Left cardiac atrium (tissue), 4 donors: Measurements from ENCODE around the gene ZNF609. TPM values are rescaled to one million over a fixed set of nuclear protein-coding genes. Genes with fewer than 3 reads are reported as not detected.
A peak's percentile ranks its signal among the peaks of the same experiment; 100 is the strongest.

ENCODE experiments used
- ATAC-seq, 2 donors: fragments of 200-7000 bp; cut with Tn5 transposase; one replicate each; pipeline ENCODE4 v1.9.1; 2020; ENCODE audit warnings: mild to moderate bottlenecking in 2 of 2, moderate library complexity in 2 of 2
- DNase-seq: peaks from one replicate; pipeline ENCODE4 v3.0.0-alpha.2; 2020
- intact Hi-C, 2 donors: fragments of 100-400 bp; cut with DNase I; formaldehyde crosslinking; loops; one replicate each; pipeline versions ENCODE4 v1.14.1 to v1.15.1; 2022 to 2023
- total RNA-seq, 2 donors: library from RNA; stranded (reverse); fragmentation: NEBNext Ultra II Directional; extraction: Animal tissue kit (Norgen Biotek cat#: 25700); gene quantifications; one replicate each; pipeline ENCODE4 v1.2.1, GENCODE V29; 2021
- donor health status: DM: no; HTN: yes; CAD: no.
- donor health status: DM: no; HTN: yes; CAD: no; lungs with severe emphysema.
- donor health status: DM: yes; HTN: yes; CAD: no.
- donor health status: Dilated cardiomyopathy.

ZNF609 gene
- total RNA-seq, 2 donors from 2014 or later, result 17.5 to 18.1 TPM

DNA sequence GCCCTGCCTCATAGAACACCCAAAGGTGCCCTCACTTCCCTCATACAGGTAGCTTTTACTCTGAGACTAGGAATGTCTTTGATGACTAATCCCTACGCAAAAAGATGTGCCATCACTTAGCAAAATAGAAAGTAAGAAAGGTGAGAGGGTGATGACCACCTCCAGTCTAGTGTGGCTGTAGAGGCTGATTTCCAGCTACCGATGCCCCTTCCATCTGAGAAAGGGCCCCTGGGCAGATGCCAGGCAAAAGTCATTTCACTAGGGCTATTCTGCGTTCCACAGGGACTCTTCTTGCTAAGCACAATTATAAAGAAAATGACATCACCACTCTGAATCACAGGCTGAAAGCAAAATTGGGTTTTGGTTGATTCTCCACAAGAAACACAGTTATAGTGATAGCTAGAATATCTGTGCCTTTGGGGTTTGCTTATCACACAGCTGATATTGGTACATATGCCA, 237.6 kb downstream of the ZNF609 start:
- ATAC-seq, result no peak
- no peak for DNase-seq
- intact Hi-C loops, result no loop called here

DNA sequence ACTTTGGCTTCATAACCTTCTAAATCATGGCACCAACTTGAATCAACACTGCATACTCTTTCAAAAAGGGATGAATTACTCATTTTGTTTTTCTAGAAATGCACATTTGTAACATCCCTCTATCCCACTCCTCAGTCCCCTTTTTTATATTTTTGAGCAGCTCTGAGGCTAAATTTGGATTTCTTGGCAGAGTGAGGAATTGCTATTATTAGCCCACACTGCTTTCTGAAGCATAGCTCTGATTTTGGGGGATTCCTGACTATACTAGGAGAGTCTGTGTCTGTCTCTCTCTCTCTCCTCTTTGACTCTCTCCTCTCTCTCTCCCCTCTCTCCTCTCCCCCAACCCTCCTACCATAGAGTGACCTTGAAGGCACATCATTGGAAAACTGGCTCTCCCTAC, 238.4 kb downstream of the ZNF609 start:
- DNase-seq (no peak), ATAC-seq (no peak)
- intact Hi-C loops, result no loop called here

DNA sequence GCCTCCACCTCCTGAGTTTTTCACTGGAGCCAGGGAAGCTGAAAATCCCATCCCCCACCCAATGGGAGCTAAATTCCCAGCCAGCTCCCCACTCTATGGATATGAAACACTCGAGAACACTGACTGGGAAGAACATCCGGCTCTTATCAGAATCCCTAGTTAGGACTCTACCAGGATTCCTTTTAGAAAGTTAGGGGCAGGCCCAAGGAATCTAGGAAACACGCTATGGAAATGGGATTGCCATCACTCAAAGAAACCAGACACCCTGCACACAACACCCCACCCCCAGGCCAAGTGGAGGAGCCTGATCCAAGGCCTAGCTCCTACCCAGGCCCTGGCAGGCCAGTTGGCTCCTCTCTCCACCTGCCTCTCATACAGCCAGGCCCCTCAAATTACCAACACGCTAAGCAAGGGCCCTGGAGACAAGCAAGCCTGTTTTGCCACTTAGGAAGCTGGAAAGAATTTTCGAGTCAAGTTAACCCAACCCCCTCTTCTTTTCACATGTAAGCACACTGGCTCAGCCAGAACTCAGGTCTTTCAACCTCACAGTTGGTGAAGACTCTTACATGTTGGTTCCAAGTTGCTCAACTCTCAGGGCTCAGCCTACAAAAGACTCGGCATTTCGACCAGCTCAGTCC, 239.5 kb downstream of the ZNF609 start:
- DNase-seq, result peak; percentile 62
- intact Hi-C loops, result no loop called here
- ATAC-seq, result peak; percentile 37 to 42

DNA sequence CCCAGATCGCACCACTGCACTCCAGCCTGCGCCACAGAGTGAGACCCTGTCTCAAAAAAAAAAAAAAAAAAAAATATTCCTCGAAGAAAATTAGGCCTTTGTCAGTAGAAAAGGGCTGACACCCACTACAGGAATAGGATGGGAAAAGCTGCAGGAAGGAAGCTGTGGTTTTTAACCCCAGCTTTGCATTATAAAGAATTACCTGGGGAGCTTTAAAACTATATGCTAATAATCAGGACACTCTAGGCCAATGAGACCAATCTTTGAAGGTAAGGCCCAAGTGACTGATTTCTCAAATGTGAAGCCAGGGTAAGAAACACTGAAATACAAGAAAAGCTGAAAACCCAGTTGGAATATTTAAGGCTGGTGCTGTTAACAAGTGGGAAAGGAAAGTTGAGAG, 240.7 kb downstream of the ZNF609 start:
- ATAC-seq, result no peak
- intact Hi-C loops, result no loop called here

GRCh38 chr15:64701482-64702184, 241.3 kb downstream of the ZNF609 start:
- intact Hi-C loops, result no loop called here
- DNase-seq, result no peak
- ATAC-seq, result no peak

More for the DNA sequence above, 240.7 kb downstream of the ZNF609 start:
- DNase-seq, result no peak

DNA sequence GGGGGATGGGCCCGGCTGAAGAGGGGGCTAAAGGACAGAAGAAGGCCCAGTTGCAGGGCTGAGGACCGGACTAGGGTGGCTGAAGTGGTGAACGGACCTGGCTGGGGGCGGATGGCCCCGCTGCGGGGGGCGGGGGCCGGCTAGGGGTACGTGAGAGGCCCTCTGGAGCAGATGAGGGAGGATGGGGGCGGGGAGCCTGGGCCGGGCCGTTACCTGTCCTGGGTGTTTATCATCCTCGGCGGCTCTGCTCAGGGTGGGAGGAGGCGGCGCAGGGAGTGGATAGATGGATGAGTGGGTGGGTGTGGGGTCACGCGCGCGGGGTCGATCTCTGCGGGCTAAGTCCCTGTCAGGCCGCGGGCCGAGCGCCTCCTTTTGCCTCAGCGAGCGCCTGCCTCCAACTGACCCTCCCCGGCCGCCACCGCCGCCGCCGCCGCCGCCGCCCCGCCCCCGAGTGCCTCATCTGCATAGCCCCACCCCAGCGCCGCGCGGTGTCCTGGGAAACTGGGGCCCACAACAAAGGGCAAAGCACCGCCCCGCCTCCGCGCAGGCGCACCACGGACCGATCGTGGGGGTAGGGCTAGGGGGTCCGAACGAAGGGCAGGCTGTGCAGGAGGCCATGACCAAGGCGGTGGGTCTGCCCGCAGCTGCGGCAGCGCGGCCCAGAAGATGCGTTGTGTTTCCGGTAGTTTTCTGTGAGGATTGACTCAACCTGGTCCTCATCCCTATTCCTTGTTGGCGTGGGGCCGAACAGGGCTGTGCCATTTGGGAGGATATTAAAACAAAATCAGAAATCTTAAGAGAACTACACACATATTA, 242.6 kb downstream of the ZNF609 start:
- ATAC-seq (peak; percentile 95 to 96), DNase-seq (peak; percentile 98)
- intact Hi-C loops, result no loop called here

- no peak for ATAC-seq
- no peak for DNase-seq
- intact Hi-C loops, result no loop called here
These were observed 243.2 kb downstream of the ZNF609 start for GRCh38 chr15:64703632-64703959.

DNA sequence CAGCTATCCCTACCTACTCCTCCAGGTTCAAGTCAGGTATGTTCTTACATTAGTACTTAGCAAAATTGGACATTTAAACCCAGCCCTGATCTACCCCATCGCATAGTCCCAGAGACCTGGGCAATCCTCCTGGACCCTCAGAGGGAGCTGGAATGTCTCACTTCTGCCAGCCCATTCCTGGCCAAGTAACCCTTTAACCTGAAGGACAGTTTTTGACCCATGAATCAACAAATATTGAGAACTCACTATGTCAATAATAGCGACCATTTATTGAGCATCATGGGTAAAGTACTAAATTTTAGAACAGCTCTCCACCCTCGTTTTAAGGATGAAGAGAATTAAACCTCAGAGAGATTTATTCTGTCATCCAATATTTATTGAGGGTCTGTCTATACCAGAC, 244.6 kb downstream of the ZNF609 start:
- intact Hi-C loops, result no loop called here
- DNase-seq, result no peak
- no peak for ATAC-seq

DNA sequence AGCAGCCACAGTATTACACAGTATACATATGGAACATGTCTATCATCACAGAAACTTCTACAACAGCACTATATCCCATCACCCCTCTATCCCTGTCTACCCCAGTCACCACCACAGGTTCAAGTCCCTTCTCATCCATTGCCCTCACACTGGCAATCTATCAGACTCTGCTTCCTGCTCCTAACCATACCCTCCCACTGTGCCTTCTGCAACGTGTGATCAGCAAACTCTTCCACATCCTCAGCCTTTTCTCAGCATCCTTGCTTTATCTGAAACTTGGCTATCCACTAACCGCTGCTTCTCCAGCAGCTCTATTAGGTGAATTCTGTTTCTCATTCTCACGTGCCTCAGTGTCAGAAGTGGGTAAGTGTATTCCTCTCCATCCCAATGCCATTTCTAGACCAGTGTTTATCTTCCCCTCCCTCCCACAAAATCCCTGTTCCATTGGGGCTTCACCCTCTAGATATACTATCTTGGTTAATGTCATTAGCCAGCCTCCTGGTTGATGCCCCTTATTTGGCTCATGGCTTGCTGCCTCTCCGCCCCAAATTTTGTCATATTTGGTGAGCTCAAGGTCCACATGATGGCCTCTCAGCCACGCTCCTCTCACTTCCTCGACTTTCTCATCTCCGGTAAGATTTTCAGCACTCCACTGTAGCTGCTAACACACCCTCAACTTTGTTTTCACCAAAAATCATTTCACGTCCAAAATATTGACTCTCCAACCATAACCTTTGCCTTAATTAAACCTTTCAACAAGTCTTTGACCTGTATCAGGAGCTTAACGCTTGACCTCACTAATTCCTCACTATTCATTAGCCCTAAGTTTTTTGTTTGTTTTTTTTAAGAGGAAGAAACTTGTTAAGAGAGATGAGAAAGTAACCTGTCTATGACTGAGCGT, 245.9 kb downstream of the ZNF609 start:
- ATAC-seq, result no peak
- intact Hi-C loops, result no loop called here
- no peak for DNase-seq

- ATAC-seq (no peak), DNase-seq (no peak)
- intact Hi-C loops, result no loop called here
These were observed 250.5 kb downstream of the ZNF609 start for GRCh38 chr15:64710676-64711428.

DNA sequence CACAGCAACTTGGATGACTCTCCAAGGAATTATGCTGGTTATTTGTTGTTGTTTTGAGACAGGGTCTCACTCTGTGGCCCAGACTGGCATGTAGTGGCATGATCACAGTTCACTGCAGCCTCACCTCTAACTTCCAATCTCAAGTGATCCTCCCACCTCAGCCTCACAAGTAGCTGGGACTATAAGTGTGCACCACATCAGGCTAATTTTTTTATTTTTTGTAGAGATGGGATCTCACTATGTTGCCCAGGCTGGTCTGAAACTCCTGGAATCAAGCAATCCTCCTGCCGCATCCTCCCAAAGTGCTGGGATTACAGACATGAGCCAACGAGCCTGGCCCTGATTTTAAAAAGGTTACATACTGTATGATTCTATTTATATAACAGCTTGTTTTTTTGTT, 252.0 kb downstream of the ZNF609 start:
- no peak for DNase-seq
- intact Hi-C loops, result no loop called here
- no peak for ATAC-seq

- DNase-seq (no peak), ATAC-seq (no peak)
- intact Hi-C loops, result no loop called here
These were observed 253.2 kb downstream of the ZNF609 start for GRCh38 chr15:64713592-64713991.

GRCh38 chr15:64716452-64716851, 256.1 kb downstream of the ZNF609 start:
- intact Hi-C loops, result no loop called here
- ATAC-seq (no peak), DNase-seq (no peak)

DNA sequence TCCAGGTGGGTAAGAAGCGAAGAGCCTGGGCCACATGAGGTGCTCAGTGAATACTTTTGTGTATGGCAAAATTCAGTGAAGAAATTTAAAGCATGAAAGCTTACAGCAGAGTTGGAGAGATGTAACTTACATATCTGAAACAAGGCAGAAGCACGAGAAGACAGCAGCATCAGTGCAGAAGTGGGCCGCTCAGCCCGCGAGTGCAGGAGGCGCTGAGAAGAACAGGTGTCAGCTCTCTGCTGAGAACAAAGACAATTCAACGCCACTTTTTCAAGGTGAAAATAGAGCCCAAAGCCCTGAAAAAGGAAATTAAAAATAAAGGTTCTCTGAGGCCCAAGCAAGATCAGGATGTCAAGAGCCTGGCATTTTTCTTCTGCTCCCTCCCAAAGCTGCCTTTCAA, 256.8 kb downstream of the ZNF609 start:
- DNase-seq (no peak), ATAC-seq (no peak)
- intact Hi-C loops, result no loop called here

DNA sequence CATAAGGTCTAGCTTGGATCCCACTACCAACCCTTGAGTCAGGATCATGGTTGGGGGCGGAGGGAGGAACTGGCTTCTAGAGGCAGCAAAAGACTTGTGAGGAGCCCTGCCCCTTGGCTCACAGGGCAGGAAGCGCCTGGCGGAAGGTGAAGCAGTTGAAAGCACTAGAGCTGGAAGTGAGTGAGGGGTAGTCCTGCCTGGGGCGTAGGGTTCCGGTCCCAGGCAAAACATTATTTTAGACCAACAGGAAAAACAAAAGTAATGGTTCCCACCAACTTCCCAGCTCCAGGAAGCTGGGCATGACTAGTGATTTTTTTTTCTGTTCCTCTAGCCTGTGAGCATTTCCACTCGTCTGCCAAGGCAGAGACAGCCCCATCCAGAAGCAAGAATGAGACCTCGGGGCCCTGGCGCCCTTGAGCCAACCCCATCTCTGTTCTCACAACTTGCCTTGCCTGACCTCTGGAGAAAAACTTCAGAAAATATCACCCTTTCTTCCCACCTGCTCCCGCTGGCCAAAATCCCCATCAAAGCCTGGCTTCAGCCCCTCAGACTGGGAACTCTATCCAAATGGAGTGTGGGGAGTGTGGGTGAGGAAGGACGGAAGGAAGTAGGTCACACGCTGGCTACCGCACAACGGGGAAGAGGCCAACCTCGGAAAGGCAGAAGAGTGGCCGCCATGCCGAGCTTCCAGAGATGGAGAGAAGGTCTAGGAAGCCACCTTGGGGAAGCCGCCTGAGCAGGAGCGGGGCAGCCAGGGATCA, 257.5 kb downstream of the ZNF609 start:
- intact Hi-C loops, result no loop called here
- ATAC-seq (peak; percentile 35 to 54), DNase-seq (no peak)

- DNase-seq (no peak), ATAC-seq (peak; percentile 39 to 45)
- intact Hi-C loops, result no loop called here
These were observed 259.8 kb downstream of the ZNF609 start for GRCh38 chr15:64720188-64720587.

GRCh38 chr15:64730151-64730550, 269.8 kb downstream of the ZNF609 start:
- DNase-seq (no peak), ATAC-seq (no peak)
- intact Hi-C loops, result loop anchor here (2.0 to 5.0 kb wide), 2 partner anchors 82 to 175 kb away; no protein-coding TSS in a partner anchor
